ENCODE results near the gene ITGB2.

The ITGB2 gene

GRCh38 chr21:44967082-44968047 lies 46.7 kb upstream of the ITGB2 start:
- Histone ChIP-seq H3K4me3 (IDR thresholded peaks at IDR 0.05; ENCODE audit: insufficient read depth, low read depth, low read length) (no peak overlapping the region), H3K9ac (no peak overlapping the region), H3K36me3 (ENCODE audit: insufficient read depth) (peaks cover 3% of the 10 kb centered on the region; the same call in 1 of the 2 replicates), H3K4me1 (ENCODE audit: low read depth, poor library complexity, severe bottlenecking) (peaks cover 8% of the 10 kb centered on the region), H4K20me1 (ENCODE audit: insufficient read depth) (no peaks in the 10 kb centered on the region), H3K27ac (no peak overlapping the region), H3K4me2 (no peak overlapping the region), H3K79me2 (ENCODE audit: insufficient read depth, low read depth) (peaks cover 10% of the 10 kb centered on the region), H3K27me3 (ENCODE audit: insufficient read depth, low read depth) (no peaks in the 10 kb centered on the region), H2AFZ (ENCODE audit: low read depth) (no peak overlapping the region)
- TF ChIP-seq CTCF (conservative IDR thresholded peaks at IDR 0.05; ENCODE audit: low read depth, low read length) = no peak

GRCh38 chr21:44966135-44967081 lies 45.7 kb upstream of the ITGB2 start:
- Histone ChIP-seq H4K20me1 (ENCODE audit: insufficient read depth) (no peaks in the 10 kb centered on the region), H3K79me2 (ENCODE audit: insufficient read depth, low read depth) (peaks cover 10% of the 10 kb centered on the region), H3K4me1 (ENCODE audit: low read depth, poor library complexity, severe bottlenecking) (peaks cover 8% of the 10 kb centered on the region), H3K4me2 (no peak overlapping the region), H2AFZ (ENCODE audit: low read depth) (no peak overlapping the region), H3K27me3 (ENCODE audit: insufficient read depth, low read depth) (no peaks in the 10 kb centered on the region), H3K27ac (no peak overlapping the region), H3K9ac (no peak overlapping the region), H3K36me3 (ENCODE audit: insufficient read depth) (peaks cover 3% of the 10 kb centered on the region; the same call in 1 of the 2 replicates), H3K4me3 (IDR thresholded peaks at IDR 0.05; ENCODE audit: insufficient read depth, low read depth, low read length) (no peak overlapping the region)
- TF ChIP-seq CTCF (conservative IDR thresholded peaks at IDR 0.05; ENCODE audit: low read depth, low read length) = no peak

GRCh38 chr21:44965251-44966022 lies 44.7 kb upstream of the ITGB2 start:
- H3K4me1 ChIP-seq (ENCODE audit: low read depth, poor library complexity, severe bottlenecking) = peaks cover 8% of the 10 kb centered on the region

More at GRCh38 chr21:44965251-44966022, 44.7 kb upstream of the ITGB2 start:
- peaks cover 3% of the 10 kb centered on the region; the same call in 1 of the 2 replicates for H3K36me3 ChIP-seq (ENCODE audit: insufficient read depth)
- H2AFZ ChIP-seq (ENCODE audit: low read depth) = no peak overlapping the region
- no peak for TF ChIP-seq CTCF (conservative IDR thresholded peaks at IDR 0.05; ENCODE audit: low read depth, low read length)
- H3K9ac ChIP-seq = no peak overlapping the region
- peaks cover 10% of the 10 kb centered on the region for H3K79me2 ChIP-seq (ENCODE audit: insufficient read depth, low read depth)
- H3K27me3 ChIP-seq (ENCODE audit: insufficient read depth, low read depth) = no peaks in the 10 kb centered on the region
- no peak overlapping the region for H3K4me2 ChIP-seq
- no peak overlapping the region for H3K27ac ChIP-seq
- no peaks in the 10 kb centered on the region for H4K20me1 ChIP-seq (ENCODE audit: insufficient read depth)
- H3K4me3 ChIP-seq (IDR thresholded peaks at IDR 0.05; ENCODE audit: insufficient read depth, low read depth, low read length) = no peak overlapping the region

Data from KMS-11 (cell line).